GM18505 (cell line): ENCODE results near the gene TMCO5A.
"Not testable (repeated sequence)": the region's sequence is repeated elsewhere in the genome, so short reads cannot be mapped to it uniquely, and the experiment has no call there.

ENCODE experiments used
- ATAC-seq: cut with Tn5 transposase; IDR thresholded peaks from one replicate; pipeline ENCODE4 v1.9.1; 2021; ENCODE audit not compliant: unreplicated experiment
- POLR2A ChIP-seq: IDR thresholded peaks from 4 replicates; pipeline ENCODE4 v1.6.1; 2011; ENCODE audit warnings: borderline replicate concordance; ENCODE audit not compliant: insufficient read depth, insufficient read length; ENCODE audit errors: extremely low read depth

The TMCO5A gene

GRCh38 chr15:37931321-37931720 lies 3.1 kb upstream of the TMCO5A start:
- ATAC-seq = no peak
- no peak for TF ChIP-seq POLR2A

DNA sequence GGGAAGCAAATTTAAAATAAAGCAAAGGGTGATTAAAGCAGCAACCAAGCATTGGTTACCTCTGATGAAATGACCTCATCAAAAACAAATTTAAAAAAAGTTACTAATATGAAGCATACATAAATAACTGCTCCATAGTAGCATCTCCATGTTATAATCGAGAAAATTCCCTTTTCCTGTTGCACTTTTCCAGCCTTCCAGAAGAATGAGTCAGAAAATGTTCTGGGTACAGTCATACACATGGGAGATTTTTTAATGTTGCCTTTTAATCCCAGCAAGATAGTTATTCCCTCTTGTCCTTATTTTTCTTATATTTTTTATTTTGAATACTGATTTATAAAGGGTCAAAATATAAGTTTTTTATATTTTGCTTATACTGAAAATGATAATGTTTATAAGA lies 2.6 kb upstream of the TMCO5A start:
- no peak for TF ChIP-seq POLR2A
- ATAC-seq = no peak

- no peak for TF ChIP-seq POLR2A
- ATAC-seq = no peak
These were observed 1.9 kb upstream of the TMCO5A start for GRCh38 chr15:37932549-37932948.

DNA sequence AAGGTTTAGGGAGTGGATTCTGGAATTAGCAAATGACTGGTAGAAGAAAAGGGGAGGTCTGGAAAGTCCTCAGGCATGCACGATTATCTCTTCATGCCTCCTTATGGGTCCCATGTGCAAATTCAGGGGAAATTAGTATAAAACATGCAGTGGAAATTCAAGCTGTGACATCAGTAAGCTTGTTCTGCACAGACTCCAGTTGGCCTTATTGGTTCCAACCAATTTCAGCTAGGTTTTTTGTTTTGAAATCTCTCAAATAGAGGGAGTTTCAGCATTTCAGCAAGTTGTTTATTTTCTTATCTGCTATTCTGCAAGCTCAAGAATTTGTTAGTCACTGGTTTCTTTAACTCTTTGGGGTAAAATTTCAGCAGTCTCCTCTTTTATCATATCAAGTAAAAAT lies 774 bp upstream of the TMCO5A start:
- ATAC-seq = no peak
- no peak for TF ChIP-seq POLR2A

- no peak for TF ChIP-seq POLR2A
- no peak for ATAC-seq
These were observed 6.4 kb downstream of the TMCO5A start for GRCh38 chr15:37940876-37941275.

DNA sequence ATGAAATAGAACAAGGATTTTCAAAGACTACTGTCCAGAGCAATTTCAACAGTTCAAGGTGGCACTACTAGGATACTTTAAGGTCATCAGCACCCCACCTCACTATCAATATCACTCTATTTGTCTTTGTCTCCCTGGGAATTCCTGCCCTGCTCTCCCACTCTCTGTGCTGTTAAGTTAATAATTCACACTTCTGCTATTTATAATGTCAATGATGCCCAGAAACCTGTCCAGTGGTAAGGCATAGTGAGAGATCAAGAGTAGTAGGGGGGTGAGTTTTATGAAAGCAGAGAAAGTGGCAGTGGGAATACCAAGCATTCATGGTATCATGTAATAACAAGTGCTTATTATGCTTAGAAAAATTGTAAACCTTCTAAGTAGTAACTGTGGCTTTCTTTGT lies 7.3 kb downstream of the TMCO5A start:
- ATAC-seq = no peak

GRCh38 chr15:37951999-37952398 lies 17.6 kb downstream of the TMCO5A start:
- no peak for ATAC-seq
- TF ChIP-seq POLR2A = no peak

More for the DNA sequence above, 7.3 kb downstream of the TMCO5A start:
- no peak for TF ChIP-seq POLR2A

DNA sequence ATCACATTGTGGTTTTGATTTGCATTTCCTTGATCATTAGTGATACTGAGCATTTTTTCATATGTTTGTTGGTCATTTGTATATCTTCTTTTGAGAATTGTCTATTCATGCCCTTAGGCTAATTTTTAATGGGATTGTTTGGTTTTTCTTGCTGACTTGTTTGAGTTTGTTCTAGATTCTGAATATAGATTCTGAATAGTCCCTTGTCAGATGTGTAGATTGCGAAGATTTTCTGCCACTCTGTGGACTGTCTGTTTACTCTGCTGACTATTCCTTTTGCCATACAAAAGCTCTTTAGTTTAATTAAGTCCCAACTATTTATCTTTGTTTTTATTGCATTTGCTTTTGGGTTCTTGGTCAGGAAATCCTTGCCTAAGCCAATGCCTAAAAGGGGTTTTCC lies 26.3 kb downstream of the TMCO5A start:
- not testable (repeated sequence) for ATAC-seq

GRCh38 chr15:37967788-37968187 lies 33.3 kb downstream of the TMCO5A start:
- no peak for ATAC-seq
- no peak for TF ChIP-seq POLR2A

DNA sequence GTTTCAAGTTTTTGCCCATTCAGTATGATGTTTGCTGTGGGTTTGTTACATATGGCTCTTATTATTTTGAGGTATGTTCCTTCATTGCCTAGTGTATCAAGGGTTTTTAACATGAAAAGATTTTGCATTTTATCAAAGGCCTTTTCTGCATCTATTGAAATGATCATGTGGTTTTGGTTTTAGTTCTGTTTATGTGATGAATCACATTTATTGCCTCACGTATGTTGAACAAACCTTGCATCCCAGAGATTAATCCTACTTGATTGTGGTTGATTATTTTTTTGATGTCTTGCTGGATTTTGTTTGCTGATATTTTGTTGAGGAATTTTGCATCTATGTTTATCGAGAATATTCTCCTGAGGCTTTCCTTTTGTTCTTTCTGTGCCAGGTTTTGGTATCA lies 39.4 kb downstream of the TMCO5A start:
- no peak for TF ChIP-seq POLR2A
- ATAC-seq = no peak

- no peak for ATAC-seq
- no peak for TF ChIP-seq POLR2A
These were observed 43.8 kb downstream of the TMCO5A start for GRCh38 chr15:37978231-37978630.

GRCh38 chr15:37979671-37980409 lies 45.4 kb downstream of the TMCO5A start:
- no peak for ATAC-seq
- TF ChIP-seq POLR2A = no peak

DNA sequence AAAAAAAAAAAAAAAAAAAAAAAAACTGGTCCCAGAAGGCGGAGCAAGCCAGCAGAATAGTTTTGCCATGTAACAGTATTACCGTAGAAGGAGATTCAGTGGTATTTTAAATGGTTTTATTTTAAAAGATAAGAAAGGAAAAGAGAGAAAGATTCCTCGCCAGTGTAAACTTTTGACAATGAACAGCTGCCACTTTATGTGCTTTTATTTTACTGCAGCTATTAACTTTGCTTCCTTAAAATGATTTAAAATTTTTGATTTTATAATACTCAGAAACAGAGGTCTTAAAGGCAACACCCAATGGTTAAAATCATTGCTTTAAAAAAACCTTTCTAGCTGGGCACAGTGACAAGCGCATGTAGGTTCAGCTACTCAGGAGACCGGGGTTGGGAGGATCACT lies 46.8 kb downstream of the TMCO5A start:
- ATAC-seq = no peak
- no peak for TF ChIP-seq POLR2A

DNA sequence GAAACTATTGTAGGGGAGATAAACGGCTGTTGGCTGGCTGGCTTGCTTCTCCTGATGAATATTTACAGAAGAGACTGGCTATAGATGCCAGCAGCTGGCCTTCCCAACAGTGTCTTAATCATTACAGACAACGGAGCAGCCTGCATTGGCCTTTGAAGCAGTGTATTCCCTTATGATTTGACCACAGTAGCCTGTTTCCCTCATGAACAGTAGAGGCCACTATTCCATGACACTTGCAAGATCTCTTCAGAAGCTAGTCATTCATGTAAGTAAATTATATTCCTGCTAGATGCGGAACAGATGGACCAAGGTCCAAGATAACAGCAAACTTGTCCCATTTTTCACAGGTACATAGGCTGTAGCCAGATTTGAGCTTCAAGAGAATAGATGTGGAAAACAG lies 47.3 kb downstream of the TMCO5A start:
- no peak for TF ChIP-seq POLR2A

DNA sequence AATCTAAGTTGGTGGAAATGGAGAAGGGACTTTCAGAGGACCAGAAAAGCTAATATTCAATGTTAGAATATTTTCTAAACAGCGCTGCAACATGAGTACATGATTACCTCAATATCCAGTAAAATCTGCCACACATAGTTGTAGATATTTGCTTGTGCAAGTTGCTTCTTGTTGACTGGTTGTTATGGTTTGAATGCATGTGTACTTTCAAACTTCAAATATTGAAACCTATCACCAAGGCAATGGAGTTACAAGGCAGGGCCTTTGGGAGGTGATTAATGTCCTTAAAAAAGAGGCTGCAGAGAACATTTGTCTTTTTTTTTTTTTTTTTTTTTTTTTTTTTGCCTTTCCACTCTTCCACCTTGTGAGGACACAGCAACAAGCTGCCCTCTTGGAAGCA lies 49.9 kb downstream of the TMCO5A start:
- no peak for TF ChIP-seq POLR2A

More for the DNA sequence above, 47.3 kb downstream of the TMCO5A start:
- ATAC-seq = no peak

DNA sequence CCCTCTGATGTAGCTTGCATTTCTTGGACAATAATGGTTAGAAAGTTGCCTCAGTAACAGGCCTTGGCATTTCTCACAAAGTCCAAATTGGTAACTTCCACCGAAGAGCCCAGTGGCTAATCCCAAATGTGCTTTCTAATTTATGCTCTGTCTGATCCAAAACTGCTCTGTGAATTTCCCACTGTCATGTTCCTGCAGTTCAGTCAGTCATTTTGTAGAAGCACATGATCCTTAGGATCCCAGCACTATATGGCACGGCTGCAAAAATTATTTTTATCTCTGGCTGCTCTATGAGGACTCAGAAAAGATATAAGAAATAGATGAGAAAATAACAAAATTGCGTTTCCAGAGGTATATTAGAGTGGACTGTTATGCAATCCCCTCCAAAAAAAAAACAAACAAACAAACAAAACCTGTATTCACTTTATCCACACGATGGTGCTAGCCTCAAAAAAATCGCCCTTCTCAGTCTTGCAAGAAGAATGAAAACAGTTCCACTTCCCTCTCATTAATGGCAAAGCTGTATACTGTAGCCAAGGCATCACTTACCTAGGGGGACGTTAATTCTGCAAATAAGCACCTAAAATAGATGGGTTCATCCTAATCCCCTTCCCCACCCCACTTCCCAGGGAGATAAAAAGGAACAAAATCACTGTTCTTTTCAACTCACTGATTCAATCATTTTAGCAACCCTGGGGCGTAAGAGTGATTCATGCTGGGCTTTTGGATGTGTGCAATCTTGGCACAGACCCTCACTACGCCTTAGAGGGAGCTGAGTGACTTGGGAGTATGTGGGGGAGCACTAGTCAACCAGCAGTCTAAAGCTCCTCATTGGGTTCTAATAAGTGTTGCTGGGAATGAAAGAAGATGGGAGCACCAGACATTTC lies 61.3 kb downstream of the TMCO5A start:
- no peak for TF ChIP-seq POLR2A
- ATAC-seq = peak; percentile 75

More for the DNA sequence above, 49.9 kb downstream of the TMCO5A start:
- ATAC-seq = no peak
